ENCODE measurements around the gene ADGRD1.

GRCh38 chr12:131147293-131147692 lies 193.6 kb downstream of the ADGRD1 start:
- TF ChIP-seq GATA2 (IDR thresholded peaks at IDR 0.05; ENCODE audit: low read depth, low read length), result no peak
- no peak for TF ChIP-seq GATA3 (IDR thresholded peaks at IDR 0.05; ENCODE audit: low read depth, low read length)

All from SH-SY5Y (cell line).